HEK293T (cell line): ENCODE results near the gene KLF7.

ENCODE experiments used
- ARNT ChIP-seq: fragments of 450-650 bp; IDR thresholded peaks from 2 replicates; pipeline ENCODE4 v1.6.1; 2017; ENCODE audit warnings: mild to moderate bottlenecking
- BHLHE40 ChIP-seq: fragments of 450-650 bp; IDR thresholded peaks from 2 replicates; pipeline ENCODE4 v1.6.1; 2016; ENCODE audit warnings: mild to moderate bottlenecking, moderate library complexity, borderline replicate concordance
- CTBP1 ChIP-seq: fragments of 450-650 bp; IDR thresholded peaks from 2 replicates; pipeline ENCODE4 v1.6.1; 2016; ENCODE audit warnings: borderline replicate concordance
- ELF4 ChIP-seq: fragments of 450-650 bp; IDR thresholded peaks from 2 replicates; pipeline ENCODE4 v1.6.1; 2017; ENCODE audit warnings: antibody characterized with exemption
- FOXA1 ChIP-seq: fragments of 450-650 bp; IDR thresholded peaks from 2 replicates; pipeline ENCODE4 v1.6.1; 2016; ENCODE audit warnings: mild to moderate bottlenecking
- FOXK2 ChIP-seq: fragments of 450-650 bp; IDR thresholded peaks from 2 replicates; pipeline ENCODE4 v1.6.1; 2016; ENCODE audit warnings: mild to moderate bottlenecking
- FOXM1 ChIP-seq: fragments of 450-650 bp; IDR thresholded peaks from 2 replicates; pipeline ENCODE4 v1.6.1; 2017; ENCODE audit warnings: mild to moderate bottlenecking, borderline replicate concordance
- HDGF ChIP-seq: fragments of 450-650 bp; IDR thresholded peaks from 2 replicates; pipeline ENCODE4 v1.6.1; 2017; ENCODE audit warnings: antibody characterized with exemption, borderline replicate concordance
- SP1 ChIP-seq: fragments of 450-650 bp; IDR thresholded peaks from 2 replicates; pipeline ENCODE4 v1.6.1; 2017
- SUZ12 ChIP-seq: fragments of 450-650 bp; IDR thresholded peaks from 2 replicates; pipeline ENCODE4 v1.6.1; 2016; ENCODE audit warnings: mild to moderate bottlenecking
- TARDBP ChIP-seq: fragments of 450-650 bp; IDR thresholded peaks from 2 replicates; pipeline ENCODE4 v1.6.1; 2016
- ZNF384 ChIP-seq: fragments of 450-650 bp; IDR thresholded peaks from 2 replicates; pipeline ENCODE4 v1.6.1; 2016

- TF ChIP-seq SP1 (no peak), TARDBP (no peak), FOXK2 (no peak), SUZ12 (no peak), ELF4 (no peak), FOXM1 (no peak), BHLHE40 (no peak), CTBP1 (no peak), FOXA1 (no peak), ZNF384 (no peak), ARNT (no peak), HDGF (no peak)
These were observed 78.5 kb downstream of the KLF7 start for GRCh38 chr2:207087046-207087902.
